ENCODE measurements around the gene IRGC. TPM values are rescaled to one million over a fixed set of nuclear protein-coding genes. Genes with fewer than 3 reads are reported as not detected.

Gene IRGC
- total and polyA plus RNA-seq, 9 of the 15 experiments (the other 6 are each of a cell fraction or from before 2014, with no cell fraction given) = not detected

GRCh38 chr19:43755256-43755801 lies 39.5 kb downstream of the IRGC start (continued):
- TF ChIP-seq CREB3 (tag; conservative IDR thresholded peaks at IDR 0.05; ENCODE audit: low read depth) (no peak), MCM2 (IDR thresholded peaks at IDR 0.05; ENCODE audit: low read depth) (no peak), MTA3 (IDR thresholded peaks at IDR 0.05; ENCODE audit: borderline replicate concordance) (no peak; the same call in 1 of the 2 replicates), RBM22 (IDR thresholded peaks at IDR 0.05; ENCODE audit: low read depth, low read length, poor library complexity, severe bottlenecking) (no peak), NONO (IDR thresholded peaks at IDR 0.05; ENCODE audit: low read depth in 2 of 2, low read length in 1 of 2) (0 out of 4 replicates have a peak, but pooled peaks of 1 of the 2 experiments have one; percentile 38), ARHGAP35 (IDR thresholded peaks at IDR 0.05; ENCODE audit: partially characterized antibody) (no peak), VEZF1 (CRISPR knock-in tag; IDR thresholded peaks at IDR 0.05) (no peak), RAD21 (CRISPR knock-in tag; conservative IDR thresholded peaks at IDR 0.05 in 1 of 2, IDR thresholded peaks at IDR 0.05 in 1 of 2) (no peak), ZNF445 (CRISPR knock-in tag; IDR thresholded peaks at IDR 0.05; ENCODE audit: low read depth) (no peak), ZNF717 (CRISPR knock-in tag; IDR thresholded peaks at IDR 0.05) (no peak), BRF1 (IDR thresholded peaks at IDR 0.05; ENCODE audit: borderline replicate concordance, extremely low read depth, insufficient read length) (no peak), E2F1 (CRISPR knock-in tag; IDR thresholded peaks at IDR 0.05) (peak; percentile 64; the same call in 1 of the 2 replicates), ZNF76 (CRISPR knock-in tag; IDR thresholded peaks at IDR 0.05; ENCODE audit: borderline replicate concordance) (peak; percentile 72; the same call in 1 of the 2 replicates), ZNF408 (CRISPR knock-in tag; IDR thresholded peaks at IDR 0.05; ENCODE audit: low read depth) (no peak), SAFB (IDR thresholded peaks at IDR 0.05; ENCODE audit: borderline replicate concordance, low read depth, low read length) (no peak), RBBP5 (IDR thresholded peaks at IDR 0.05; ENCODE audit: borderline replicate concordance, insufficient read depth, low read length, poor library complexity, severe bottlenecking) (no peak), ZNF778 (CRISPR knock-in tag; IDR thresholded peaks at IDR 0.05) (no peak), STAG1 (CRISPR knock-in tag; IDR thresholded peaks at IDR 0.05; ENCODE audit: borderline replicate concordance) (0 out of 2 replicates have a peak, but pooled peaks have one; percentile 27), ARID3B (CRISPR knock-in tag; IDR thresholded peaks at IDR 0.05; ENCODE audit: borderline replicate concordance) (no peak), ZNF551 (CRISPR knock-in tag; IDR thresholded peaks at IDR 0.05) (no peak), THRAP3 (IDR thresholded peaks at IDR 0.05; ENCODE audit: borderline replicate concordance) (no peak), MTA1 (IDR thresholded peaks at IDR 0.05; ENCODE audit: borderline replicate concordance) (no peak), KAT2B (IDR thresholded peaks at IDR 0.05; ENCODE audit: low read depth, low read length) (no peak), ZBED1 (IDR thresholded peaks at IDR 0.05) (no peak)

Measured in K562 (cell line).